ENCODE results near the gene JPH2.

Gene JPH2

GRCh38 chr20:44186674-44187053, 324 bp downstream of the JPH2 start:
- no peak for DNase-seq

GRCh38 chr20:44186201-44186600, 787 bp downstream of the JPH2 start:
- DNase-seq, result no peak

GRCh38 chr20:44185574-44185973, 1.4 kb downstream of the JPH2 start:
- no peak for DNase-seq

GRCh38 chr20:44183282-44183681, 3.7 kb downstream of the JPH2 start:
- DNase-seq, result no peak

GRCh38 chr20:44182863-44183262, 4.1 kb downstream of the JPH2 start:
- DNase-seq, result no peak

GRCh38 chr20:44182135-44182765, 4.7 kb downstream of the JPH2 start:
- no peak for DNase-seq

- DNase-seq, result no peak
These were observed 5.4 kb downstream of the JPH2 start for GRCh38 chr20:44181611-44182010.

- no peak for DNase-seq
These were observed 6.2 kb downstream of the JPH2 start for GRCh38 chr20:44180814-44181213.

GRCh38 chr20:44176833-44177534, 10.0 kb downstream of the JPH2 start:
- no peak for DNase-seq

- no peak for DNase-seq
These were observed 11.8 kb downstream of the JPH2 start for GRCh38 chr20:44174996-44175765.

GRCh38 chr20:44173846-44174245, 13.1 kb downstream of the JPH2 start:
- DNase-seq, result no peak

GRCh38 chr20:44173116-44173515, 13.9 kb downstream of the JPH2 start:
- no peak for DNase-seq

- DNase-seq, result no peak
These were observed 14.4 kb downstream of the JPH2 start for GRCh38 chr20:44172572-44172950.

GRCh38 chr20:44171775-44172571, 15.0 kb downstream of the JPH2 start:
- DNase-seq, result no peak

GRCh38 chr20:44170816-44171410, 16.1 kb downstream of the JPH2 start:
- DNase-seq, result no peak

- DNase-seq, result no peak
These were observed 19.3 kb downstream of the JPH2 start for GRCh38 chr20:44167736-44168135.

GRCh38 chr20:44166477-44166876, 20.5 kb downstream of the JPH2 start:
- no peak for DNase-seq

GRCh38 chr20:44166008-44166407, 21.0 kb downstream of the JPH2 start:
- DNase-seq, result no peak

- no peak for DNase-seq
These were observed 26.9 kb downstream of the JPH2 start for GRCh38 chr20:44160133-44160532.

GRCh38 chr20:44159711-44160110, 27.3 kb downstream of the JPH2 start:
- no peak for DNase-seq

GRCh38 chr20:44159125-44159524, 27.9 kb downstream of the JPH2 start:
- no peak for DNase-seq

- DNase-seq, result no peak
These were observed 29.9 kb downstream of the JPH2 start for GRCh38 chr20:44157061-44157460.

GRCh38 chr20:44154521-44155001, 32.4 kb downstream of the JPH2 start:
- DNase-seq, result no peak

Measured in activated T-cell treated with anti-CD3 and anti-CD28 coated beads, Interleukin-2, amount 50 U/mL, for 48 hours (primary cell).